HG02884 (cell line): Measurements from ENCODE around the gene ZNF160.
A peak's percentile ranks its signal among the peaks of the same experiment; 100 is the strongest.
"Not testable (repeated sequence)": the region's sequence is repeated elsewhere in the genome, so short reads cannot be mapped to it uniquely, and the experiment has no call there.

Experiments
- ATAC-seq: cut with Tn5 transposase; IDR thresholded peaks from one replicate; pipeline ENCODE4 v1.9.1; 2021; ENCODE audit warnings: mild to moderate bottlenecking, moderate library complexity; ENCODE audit not compliant: unreplicated experiment

The ZNF160 gene

GRCh38 chr19:53103234-53104203 lies at the start of gene ZNF160:
Gene ZNF160 (minus strand): TSS chr19:53103422. CDS start chr19:53086276, 17,146 bp downstream.
- ATAC-seq = peak; percentile 91

- ATAC-seq = no peak
Observed at GRCh38 chr19:53147645-53148044, 44.4 kb upstream of the ZNF160 start.

- ATAC-seq = no peak
Observed at GRCh38 chr19:53140351-53140750, 37.1 kb upstream of the ZNF160 start.

- no peak for ATAC-seq
Observed at GRCh38 chr19:53136432-53136831, 33.2 kb upstream of the ZNF160 start.

GRCh38 chr19:53132141-53132991 lies 29.1 kb upstream of the ZNF160 start, which contains the start of gene ZNF415:
Gene ZNF415 (minus strand): TSS chr19:53132910. CDS start chr19:53122676, 10,234 bp downstream.
- no peak for ATAC-seq

GRCh38 chr19:53131727-53132126 lies 28.5 kb upstream of the ZNF160 start:
- ATAC-seq = no peak

GRCh38 chr19:53131085-53131590 lies 27.9 kb upstream of the ZNF160 start:
- no peak for ATAC-seq

- ATAC-seq = no peak
Observed at GRCh38 chr19:53130506-53130905, 27.3 kb upstream of the ZNF160 start.

- not testable (repeated sequence) for ATAC-seq
Observed at GRCh38 chr19:53126733-53127526, 23.7 kb upstream of the ZNF160 start.

- no peak for ATAC-seq
Observed at GRCh38 chr19:53123400-53123799, 20.2 kb upstream of the ZNF160 start.

- ATAC-seq = no peak
Observed at GRCh38 chr19:53112286-53112685, 9.1 kb upstream of the ZNF160 start.

- ATAC-seq = no peak
Observed at GRCh38 chr19:53109527-53109926, 6.3 kb upstream of the ZNF160 start.

GRCh38 chr19:53102756-53103233 lies 427 bp downstream of the ZNF160 start:
- ATAC-seq = peak; percentile 11

GRCh38 chr19:53102206-53102755 lies 941 bp downstream of the ZNF160 start:
- ATAC-seq = no peak

- no peak for ATAC-seq
Observed at GRCh38 chr19:53101518-53101917, 1.7 kb downstream of the ZNF160 start.

- not testable (repeated sequence) for ATAC-seq
Observed at GRCh38 chr19:53098570-53098969, 4.7 kb downstream of the ZNF160 start.

GRCh38 chr19:53096982-53097690 lies 6.1 kb downstream of the ZNF160 start:
- not testable (repeated sequence) for ATAC-seq

- ATAC-seq = not testable (repeated sequence)
Observed at GRCh38 chr19:53096579-53096978, 6.6 kb downstream of the ZNF160 start.
